IMR-90 (cell line): ENCODE measurements around the gene SDK1. TPM values are rescaled to one million over a fixed set of nuclear protein-coding genes. Genes with fewer than 3 reads are reported as not detected.

Experiments used
- ATAC-seq: fragments of 200-7000 bp; cut with Tn5 transposase; 2 replicates; pipeline ENCODE4 v1.9.1; 2020; ENCODE audit warnings: low read depth, mild to moderate bottlenecking, moderate library complexity
- BruUV-seq: library from RNA; stranded (reverse); fragments of 400-500 nt; replicated peaks from 2 replicates; lab custom pipeline; 2021; lab: Mats Ljungman, UMichigan
- CTCF ChIA-PET: fragments of 300-600 bp; formaldehyde crosslinking; extraction: SDS; loops from one replicate; lab custom pipeline; 2021; ENCODE audit warnings: antibody characterized with exemption; lab: Yijun Ruan, JAX
- POLR2A ChIA-PET: fragments of 300-600 bp; sonication (Branson Sonifier 250); formaldehyde crosslinking; loops from one replicate; lab custom pipeline; 2022; ENCODE audit warnings: antibody characterized with exemption; ENCODE audit not compliant: unreplicated experiment; lab: Charles Lee
- DNase-seq: peaks from one replicate; pipeline ENCODE4 v3.0.0; 2013
- H2AFZ ChIP-seq: replicated peaks from 2 replicates; pipeline ENCODE3; 2013; ENCODE audit warnings: low read length, mild to moderate bottlenecking; ENCODE audit not compliant: poor library complexity
- H2AK5ac ChIP-seq: 2 replicates; pipeline ENCODE4 v1.6.1; 2013; ENCODE audit warnings: low read depth, low read length, inconsistent platforms
- H2AK9ac ChIP-seq: replicated peaks from 2 replicates; pipeline ENCODE3; 2013; ENCODE audit warnings: mild to moderate bottlenecking, low read depth, low read length, moderate library complexity; ENCODE audit not compliant: poor library complexity
- H2BK120ac ChIP-seq: 2 replicates; pipeline ENCODE4 v1.6.1; 2013; ENCODE audit warnings: low read depth, low read length, inconsistent platforms
- H2BK15ac ChIP-seq: 3 replicates; pipeline ENCODE4 v1.6.1; 2013; ENCODE audit warnings: low read depth, low read length, inconsistent platforms
- H2BK20ac ChIP-seq: 2 replicates; pipeline ENCODE4 v1.6.1; 2013; ENCODE audit warnings: low read depth, mild to moderate bottlenecking, inconsistent platforms, low read length, moderate library complexity
- H2BK5ac ChIP-seq: 2 replicates; pipeline ENCODE4 v1.6.1; 2013; ENCODE audit warnings: mild to moderate bottlenecking, low read depth, low read length, inconsistent platforms; ENCODE audit not compliant: poor library complexity, severe bottlenecking
- H3K14ac ChIP-seq: replicated peaks from 2 replicates; pipeline ENCODE4 v1.6.1; 2013; ENCODE audit warnings: low read depth, low read length, inconsistent platforms
- H3K18ac ChIP-seq: 2 replicates; pipeline ENCODE4 v1.6.1; 2013; ENCODE audit warnings: low read depth, low read length, control low read depth
- H3K23ac ChIP-seq: 2 replicates; pipeline ENCODE4 v1.6.1; 2013; ENCODE audit warnings: low read depth, low read length, inconsistent platforms
- H3K27ac ChIP-seq: 2 replicates; pipeline ENCODE4 v1.5.1; 2013; ENCODE audit warnings: mild to moderate bottlenecking, control low read depth, low read length; ENCODE audit not compliant: insufficient read depth
- H3K27me3 ChIP-seq: 2 replicates; pipeline ENCODE4 v1.6.1; 2013; ENCODE audit warnings: low read length; ENCODE audit not compliant: control insufficient read depth, insufficient read depth
- H3K36me3 ChIP-seq: 2 replicates; pipeline ENCODE4 v1.6.1; 2013; ENCODE audit warnings: low read length, mixed read lengths; ENCODE audit not compliant: control insufficient read depth, insufficient read depth
- H3K4ac ChIP-seq: 2 replicates; pipeline ENCODE4 v1.6.1; 2013; ENCODE audit warnings: low read depth, low read length, inconsistent platforms
- H3K4me1 ChIP-seq: 2 replicates; pipeline ENCODE4 v1.6.1; 2013; ENCODE audit warnings: low read length, mixed read lengths; ENCODE audit not compliant: control insufficient read depth, insufficient read depth
- H3K4me2 ChIP-seq: 2 replicates; pipeline ENCODE4 v1.6.1; 2013; ENCODE audit warnings: low read depth, mild to moderate bottlenecking, control low read depth, low read length, moderate library complexity
- H3K4me3 ChIP-seq: 2 replicates; pipeline ENCODE4 v1.5.1; 2013; ENCODE audit warnings: low read depth, mild to moderate bottlenecking, control low read depth, low read length, moderate library complexity; ENCODE audit not compliant: insufficient read depth
- H3K56ac ChIP-seq: 2 replicates; pipeline ENCODE4 v1.6.1; 2013; ENCODE audit warnings: low read length, inconsistent platforms; ENCODE audit not compliant: insufficient read depth; ENCODE audit errors: extremely low read depth
- H3K79me1 ChIP-seq, 2 experiments: 2 replicates each; pipeline ENCODE4 v1.6.1; 2013; ENCODE audit warnings: low read length in 2 of 2, inconsistent platforms in 1 of 2, low read depth in 1 of 2
- H3K9ac ChIP-seq: 2 replicates; pipeline ENCODE4 v1.6.1; 2013; ENCODE audit warnings: low read depth, low read length, control low read depth
- H3K9me1 ChIP-seq: 2 replicates; pipeline ENCODE4 v1.6.1; 2013; ENCODE audit warnings: low read length, inconsistent platforms; ENCODE audit not compliant: insufficient read depth
- H3K9me3 ChIP-seq: 2 replicates; pipeline ENCODE4 v1.6.1; 2013; ENCODE audit warnings: low read length; ENCODE audit not compliant: control insufficient read depth, insufficient read depth
- H4K20me1 ChIP-seq: 2 replicates; pipeline ENCODE4 v1.6.1; 2013; ENCODE audit warnings: low read length, inconsistent platforms; ENCODE audit not compliant: insufficient read depth
- H4K5ac ChIP-seq: 2 replicates; pipeline ENCODE4 v1.6.1; 2013; ENCODE audit warnings: mild to moderate bottlenecking, low read depth, low read length, control low read depth
- H4K8ac ChIP-seq, 2 experiments: 2 replicates each; pipeline ENCODE4 v1.6.1; 2013; ENCODE audit warnings: low read depth in 2 of 2, low read length in 2 of 2, control low read depth in 1 of 2, inconsistent platforms in 1 of 2
- H4K91ac ChIP-seq: 2 replicates; pipeline ENCODE4 v1.6.1; 2013; ENCODE audit warnings: low read depth, low read length, inconsistent platforms; ENCODE audit not compliant: insufficient read depth
- BHLHE40 ChIP-seq: fragments of 150-350 bp; IDR thresholded peaks from 2 replicates; pipeline ENCODE4 v1.6.1; 2016; ENCODE audit warnings: mild to moderate bottlenecking, low read depth, low read length
- CEBPB ChIP-seq: IDR thresholded peaks from 2 replicates; pipeline ENCODE4 v1.6.1; 2012; ENCODE audit warnings: low read depth, low read length, improper control_type of control experiment
- CHD1 ChIP-seq: IDR thresholded peaks from 2 replicates; pipeline ENCODE4 v1.6.1; 2012; ENCODE audit warnings: low read depth, low read length, improper control_type of control experiment
- CTCF ChIP-seq: conservative IDR thresholded peaks from 2 replicates; pipeline ENCODE4 v1.5.1; 2012; ENCODE audit warnings: mild to moderate bottlenecking, low read depth, low read length, improper control_type of control experiment
- FOS ChIP-seq: fragments of 150-350 bp; IDR thresholded peaks from 2 replicates; pipeline ENCODE4 v1.6.1; 2016; ENCODE audit warnings: low read depth, low read length
- MAFK ChIP-seq: IDR thresholded peaks from 2 replicates; pipeline ENCODE4 v1.6.1; 2012; ENCODE audit warnings: low read depth, low read length, improper control_type of control experiment
- MAZ ChIP-seq: IDR thresholded peaks from 2 replicates; pipeline ENCODE4 v1.6.1; 2012; ENCODE audit warnings: low read depth, mild to moderate bottlenecking, low read length, improper control_type of control experiment, moderate library complexity, borderline replicate concordance
- MXI1 ChIP-seq: IDR thresholded peaks from 2 replicates; pipeline ENCODE4 v1.6.1; 2012; ENCODE audit warnings: low read depth, mild to moderate bottlenecking, low read length, moderate library complexity, borderline replicate concordance
- NFE2L2 ChIP-seq: fragments of 150-350 bp; IDR thresholded peaks from 2 replicates; pipeline ENCODE4 v1.6.1; 2016; ENCODE audit warnings: low read depth, mild to moderate bottlenecking, low read length
- POLR2A ChIP-seq: IDR thresholded peaks from 2 replicates; pipeline ENCODE4 v1.6.1; 2012; ENCODE audit warnings: mild to moderate bottlenecking, low read depth, low read length
- RAD21 ChIP-seq: IDR thresholded peaks from 2 replicates; pipeline ENCODE4 v1.6.1; 2012; ENCODE audit warnings: low read length, improper control_type of control experiment
- RCOR1 ChIP-seq: IDR thresholded peaks from 2 replicates; pipeline ENCODE4 v1.6.1; 2012; ENCODE audit warnings: mild to moderate bottlenecking, low read length, improper control_type of control experiment; ENCODE audit not compliant: insufficient replicate concordance
- RFX5 ChIP-seq: IDR thresholded peaks from 2 replicates; pipeline ENCODE4 v1.8.0; 2012; ENCODE audit warnings: low read depth, mild to moderate bottlenecking, low read length, moderate library complexity
- SMC3 ChIP-seq: fragments of 150-350 bp; IDR thresholded peaks from 2 replicates; pipeline ENCODE4 v1.6.1; 2016; ENCODE audit warnings: low read depth, mild to moderate bottlenecking, antibody characterized with exemption, low read length, moderate library complexity
- USF2 ChIP-seq: fragments of 150-350 bp; IDR thresholded peaks from 2 replicates; pipeline ENCODE4 v1.6.1; 2017; ENCODE audit warnings: mild to moderate bottlenecking, antibody characterized with exemption, low read length, low read depth
- WGBS, 2 experiments: methylation state at CpG; one replicate each; pipeline versions ENCODE4 v1.1.5 to v1.1.7; 2013; ENCODE audit warnings: missing lambda C conversion rate in 2 of 2; ENCODE audit not compliant: insufficient read length in 1 of 2; ENCODE audit errors: extremely low coverage in 2 of 2; 5-methylcytosine and 5-hydroxymethylcytosine counted together
- dilution Hi-C: fragments of 300-500 bp; cut with HindIII; formaldehyde crosslinking; loops from one replicate; pipeline ENCODE4 v1.14.3; 2018; ENCODE audit warnings: low sequenced_read_pairs; ENCODE audit not compliant: unreplicated experiment
- in situ Hi-C: fragments of 300-500 bp; cut with MboI; formaldehyde crosslinking; loops from 3 replicates; pipeline ENCODE4 v1.14.3; 2019; ENCODE audit warnings: low sequenced_read_pairs, inconsistent platforms, mixed read lengths
- intact Hi-C: fragments of 100-400 bp; cut with micrococcal nuclease; formaldehyde crosslinking; loops from 2 replicates; pipeline ENCODE4 v1.10.0; 2022
- polyA plus RNA-seq, 3 experiments: library from polyadenylated mRNA; depleted of rRNA; stranded (reverse); fragments of >200 nt; gene quantifications; 2 replicates each; pipeline ENCODE4 v1.2.3, GENCODE V29; 2012; ENCODE audit warnings: low replicate concordance in 1 of 3
- total RNA-seq: library from RNA; depleted of rRNA; stranded (reverse); fragments of >200 nt; gene quantifications from 2 replicates; pipeline ENCODE4 v1.2.3, GENCODE V29; 2012
- TF ChIP-seq, protein P1 (sequence below): fragments of 150-350 bp; IDR thresholded peaks from 2 replicates; pipeline ENCODE4 v1.6.1; 2016; ENCODE audit warnings: low read depth, mild to moderate bottlenecking, low read length, moderate library complexity, borderline replicate concordance

Gene SDK1
- total and polyA plus RNA-seq, 2 of the 4 experiments (the other 2 are of a cell fraction): 1.5 to 1.6 TPM

- Histone ChIP-seq H3K18ac (no peak overlapping the region), H3K23ac (no peak overlapping the region), H2BK120ac (no peak overlapping the region), H3K14ac (no peak overlapping the region), H4K20me1 (no peaks in the 10 kb centered on the region), H3K9me3 (peaks cover 7% of the 10 kb centered on the region), H4K8ac (no peak overlapping the region), H3K4me3 (no peak overlapping the region), H3K4me2 (no peak overlapping the region), H3K79me1 (no peaks in the 10 kb centered on the region), H2AFZ (no peak overlapping the region), H2AK9ac (no peak overlapping the region), H3K56ac (no peak overlapping the region), H3K9me1 (no peaks in the 10 kb centered on the region), H3K4me1 (peaks cover 3% of the 10 kb centered on the region; the same call in 1 of the 2 replicates), H3K9ac (no peak overlapping the region), H3K27ac (no peak overlapping the region), H2AK5ac (no peak overlapping the region), H4K5ac (no peak overlapping the region), H2BK15ac (no peak overlapping the region), H3K4ac (no peak overlapping the region), H3K36me3 (no peaks in the 10 kb centered on the region), H3K27me3 (no peaks in the 10 kb centered on the region), H2BK5ac (no peak overlapping the region), H2BK20ac (no peak overlapping the region), H4K91ac (no peak overlapping the region)
- DNase-seq (no peak), ATAC-seq (no peak)
- ChIA-PET POLR2A (interaction anchor here (0.5 kb wide), 1 partner anchor 145 kb away, joined by 9 read pairs; no protein-coding TSS in a partner anchor), CTCF (no interaction called here)
- WGBS, 2 experiments: no CpG with 5 or more reads among the region's 9 CpGs
- no TSS peak for BruUV-seq
- dilution Hi-C loops (no loop called here), intact Hi-C loops (no loop called here), in situ Hi-C loops (no loop called here)
- TF ChIP-seq CEBPB (no peak), CHD1 (no peak), MAZ (no peak), RCOR1 (no peak), CTCF (no peak), USF2 (no peak), FOS (no peak), MAFK (no peak), RAD21 (no peak), MXI1 (no peak), SMC3 (no peak), RFX5 (no peak), BHLHE40 (no peak), NFE2L2 (no peak), POLR2A (no peak)
- TF ChIP-seq, protein P1, sequence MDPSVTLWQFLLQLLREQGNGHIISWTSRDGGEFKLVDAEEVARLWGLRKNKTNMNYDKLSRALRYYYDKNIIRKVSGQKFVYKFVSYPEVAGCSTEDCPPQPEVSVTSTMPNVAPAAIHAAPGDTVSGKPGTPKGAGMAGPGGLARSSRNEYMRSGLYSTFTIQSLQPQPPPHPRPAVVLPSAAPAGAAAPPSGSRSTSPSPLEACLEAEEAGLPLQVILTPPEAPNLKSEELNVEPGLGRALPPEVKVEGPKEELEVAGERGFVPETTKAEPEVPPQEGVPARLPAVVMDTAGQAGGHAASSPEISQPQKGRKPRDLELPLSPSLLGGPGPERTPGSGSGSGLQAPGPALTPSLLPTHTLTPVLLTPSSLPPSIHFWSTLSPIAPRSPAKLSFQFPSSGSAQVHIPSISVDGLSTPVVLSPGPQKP: no peak
These were observed 614.4 kb downstream of the SDK1 start for GRCh38 chr7:3915337-3915878.
